ENCODE measurements around the gene KHDC4.

Gene KHDC4

GRCh38 chr1:155970531-155971167 lies 36.4 kb upstream of the KHDC4 start:
- DNase-seq (ENCODE audit: low read depth in 3 of 3, low spot score in 1 of 3): no peak

- no peak for DNase-seq (ENCODE audit: low read depth in 3 of 3, low spot score in 1 of 3)
These were observed 35.2 kb upstream of the KHDC4 start for GRCh38 chr1:155969377-155969791.

GRCh38 chr1:155968670-155969069 lies 34.5 kb upstream of the KHDC4 start:
- DNase-seq (ENCODE audit: low read depth in 3 of 3, low spot score in 1 of 3): no peak

- no peak for DNase-seq (ENCODE audit: low read depth in 3 of 3, low spot score in 1 of 3)
These were observed 33.8 kb upstream of the KHDC4 start for GRCh38 chr1:155968051-155968400.

- DNase-seq (ENCODE audit: low read depth in 3 of 3, low spot score in 1 of 3): no peak
These were observed 33.3 kb upstream of the KHDC4 start for GRCh38 chr1:155967341-155968050.

GRCh38 chr1:155966750-155967149 lies 32.5 kb upstream of the KHDC4 start:
- DNase-seq (ENCODE audit: low read depth in 3 of 3, low spot score in 1 of 3): no peak

GRCh38 chr1:155966135-155966534 lies 31.9 kb upstream of the KHDC4 start:
- no peak for DNase-seq (ENCODE audit: low read depth in 3 of 3, low spot score in 1 of 3)

GRCh38 chr1:155964193-155964592 lies 30.0 kb upstream of the KHDC4 start:
- DNase-seq (ENCODE audit: low read depth in 3 of 3, low spot score in 1 of 3): no peak

GRCh38 chr1:155962599-155963211 lies 28.5 kb upstream of the KHDC4 start:
- no peak for DNase-seq (ENCODE audit: low read depth in 3 of 3, low spot score in 1 of 3)

- no peak for DNase-seq (ENCODE audit: low read depth in 3 of 3, low spot score in 1 of 3)
These were observed 27.7 kb upstream of the KHDC4 start for GRCh38 chr1:155961937-155962336.

GRCh38 chr1:155960081-155960745 lies 26.0 kb upstream of the KHDC4 start:
- no peak for DNase-seq (ENCODE audit: low read depth in 3 of 3, low spot score in 1 of 3)

GRCh38 chr1:155957411-155957915 lies 23.2 kb upstream of the KHDC4 start:
- no peak for DNase-seq (ENCODE audit: low read depth in 3 of 3, low spot score in 1 of 3)

GRCh38 chr1:155954645-155955044 lies 20.4 kb upstream of the KHDC4 start:
- DNase-seq (ENCODE audit: low read depth in 3 of 3, low spot score in 1 of 3): no peak

GRCh38 chr1:155952505-155952890 lies 18.3 kb upstream of the KHDC4 start:
- no peak for DNase-seq (ENCODE audit: low read depth in 3 of 3, low spot score in 1 of 3)

- DNase-seq (ENCODE audit: low read depth in 3 of 3, low spot score in 1 of 3): no peak
These were observed 17.7 kb upstream of the KHDC4 start for GRCh38 chr1:155951753-155952504.

- no peak for DNase-seq (ENCODE audit: low read depth in 3 of 3, low spot score in 1 of 3)
These were observed 16.6 kb upstream of the KHDC4 start for GRCh38 chr1:155950829-155951228.

GRCh38 chr1:155947741-155948140 lies 13.5 kb upstream of the KHDC4 start:
- no peak for DNase-seq (ENCODE audit: low read depth in 3 of 3, low spot score in 1 of 3)

- no peak for DNase-seq (ENCODE audit: low read depth in 3 of 3, low spot score in 1 of 3)
These were observed 13.1 kb upstream of the KHDC4 start for GRCh38 chr1:155947292-155947691.

- no peak for DNase-seq (ENCODE audit: low read depth in 3 of 3, low spot score in 1 of 3)
These were observed 12.5 kb upstream of the KHDC4 start for GRCh38 chr1:155946633-155947219.

GRCh38 chr1:155944444-155944799 lies 10.2 kb upstream of the KHDC4 start:
- no peak for DNase-seq (ENCODE audit: low read depth in 3 of 3, low spot score in 1 of 3)

Data from stimulated activated CD4-positive, alpha-beta T cell treated with anti-CD3 and anti-CD28 coated beads, TNF-alpha, amount 100 ng/mL, for 1 hour (primary cell).